H1 (cell line): ENCODE measurements around the gene MICU1. TPM values are rescaled to one million over a fixed set of nuclear protein-coding genes. Genes with fewer than 3 reads are reported as not detected.

Experiments
- CTCF ChIA-PET: fragments of 300-600 bp; sonication (Branson Sonifier 250); formaldehyde crosslinking; loops from one replicate; lab custom pipeline; 2021; ENCODE audit not compliant: partially characterized antibody; lab: Charles Lee
- POLR2A ChIA-PET: fragments of 300-600 bp; sonication (Branson Sonifier 250); formaldehyde crosslinking; loops from one replicate; lab custom pipeline; 2021; ENCODE audit warnings: inconsistent platforms; ENCODE audit not compliant: partially characterized antibody; lab: Charles Lee
- DNase-seq, 2 experiments: peaks; one replicate each; pipeline versions ENCODE4 v3.0.0 to v3.0.0-alpha.2; 2010 to 2022; ENCODE audit warnings: low spot score in 2 of 2, low read depth in 1 of 2, mixed read lengths in 1 of 2
- FAIRE-seq: peaks from 2 replicates; lab custom pipeline; 2011; peaks lifted over from hg19 to GRCh38; lab: Jason Lieb, UNC
- H2AFZ ChIP-seq: 2 replicates; pipeline ENCODE4 v1.8.1; 2012; ENCODE audit warnings: low read length, inconsistent platforms
- H2AK5ac ChIP-seq: 2 replicates; pipeline ENCODE4 v1.6.1; 2013; ENCODE audit warnings: low read depth, low read length
- H2BK120ac ChIP-seq: replicated peaks from 2 replicates; pipeline ENCODE3; 2013; ENCODE audit warnings: low read depth, low read length, inconsistent platforms
- H2BK12ac ChIP-seq: 2 replicates; pipeline ENCODE4 v1.6.1; 2013; ENCODE audit warnings: low read depth, low read length
- H2BK15ac ChIP-seq: 2 replicates; pipeline ENCODE4 v1.6.1; 2013; ENCODE audit warnings: low read length
- H2BK20ac ChIP-seq: 2 replicates; pipeline ENCODE4 v1.6.1; 2013; ENCODE audit warnings: low read length
- H2BK5ac ChIP-seq: 2 replicates; pipeline ENCODE4 v1.6.1; 2013; ENCODE audit warnings: low read depth, low read length
- H3K14ac ChIP-seq: 2 replicates; pipeline ENCODE4 v1.6.1; 2013; ENCODE audit warnings: inconsistent platforms; ENCODE audit not compliant: insufficient read length
- H3K18ac ChIP-seq: 2 replicates; pipeline ENCODE4 v1.6.1; 2013; ENCODE audit warnings: low read length; ENCODE audit errors: extremely low read depth
- H3K23ac ChIP-seq: 2 replicates; pipeline ENCODE4 v1.6.1; 2013; ENCODE audit warnings: inconsistent platforms; ENCODE audit not compliant: insufficient read length
- H3K23me2 ChIP-seq: 2 replicates; pipeline ENCODE4 v1.6.1; 2013; ENCODE audit warnings: low read depth, low read length
- H3K27ac ChIP-seq: 2 replicates; pipeline ENCODE4 v1.6.1; 2011; ENCODE audit warnings: low read depth, low read length, inconsistent platforms
- H3K27me3 ChIP-seq, 4 experiments: replicated peaks in 1 of 4; 1 replicate in 1 of 4; 2 replicates in 3 of 4; pipeline versions ENCODE4 v1.6.1 to v1.8.1; 2011 to 2013; ENCODE audit warnings: low read length in 3 of 4, mild to moderate bottlenecking in 3 of 4, inconsistent platforms in 2 of 4, mixed read lengths in 2 of 4, moderate library complexity in 1 of 4; ENCODE audit not compliant: control insufficient read depth in 3 of 4, insufficient read depth in 3 of 4; ENCODE audit errors: extremely low read depth in 1 of 4
- H3K36me3 ChIP-seq, 4 experiments: 2 replicates each; pipeline versions ENCODE4 v1.6.1 to v1.8.1; 2011 to 2013; ENCODE audit warnings: mild to moderate bottlenecking in 4 of 4, low read length in 3 of 4, moderate library complexity in 2 of 4, control low read depth in 1 of 4, inconsistent platforms in 1 of 4; ENCODE audit not compliant: insufficient read depth in 4 of 4, control insufficient read depth in 2 of 4
- H3K4ac ChIP-seq: replicated peaks from 2 replicates; pipeline ENCODE3; 2013; ENCODE audit warnings: low read length, low read depth, mixed read lengths, inconsistent platforms; ENCODE audit not compliant: insufficient read length
- H3K4me1 ChIP-seq, 4 experiments: replicated peaks in 1 of 4; 1 replicate in 1 of 4; 2 replicates in 3 of 4; pipeline versions ENCODE4 v1.6.1 to v1.8.1; 2011 to 2013; ENCODE audit warnings: low read length in 3 of 4, inconsistent platforms in 2 of 4, mixed read lengths in 1 of 4; ENCODE audit not compliant: insufficient read depth in 4 of 4, control insufficient read depth in 3 of 4
- H3K4me2 ChIP-seq, 2 experiments: 2 replicates each; pipeline versions ENCODE4 v1.6.1 to v1.8.1; 2011 to 2013; ENCODE audit warnings: low read depth in 2 of 2, low read length in 2 of 2, control low read depth in 1 of 2, inconsistent platforms in 1 of 2, mild to moderate bottlenecking in 1 of 2; ENCODE audit not compliant: insufficient read depth in 1 of 2
- H3K4me3 ChIP-seq, 4 experiments: fragments of 200-600, 300-600 bp in 1 of 4; sonication (generic), shearing (Covaris generic), sonication (Bioruptor Twin) in 1 of 4; 2 replicates each; pipeline versions ENCODE4 v1.5.1 to v1.8.1; 2011 to 2016; ENCODE audit warnings: low read length in 4 of 4, low read depth in 3 of 4, control low read depth in 2 of 4, inconsistent platforms in 2 of 4, mild to moderate bottlenecking in 2 of 4, mixed read lengths in 1 of 4, moderate library complexity in 1 of 4; ENCODE audit not compliant: insufficient read depth in 2 of 4; ENCODE audit errors: extremely low read depth in 1 of 4
- H3K56ac ChIP-seq: replicated peaks from 2 replicates; pipeline ENCODE3; 2013; ENCODE audit warnings: low read depth, mild to moderate bottlenecking, mixed read lengths, low read length, inconsistent platforms; ENCODE audit not compliant: insufficient read length
- H3K79me1 ChIP-seq: 2 replicates; pipeline ENCODE4 v1.6.1; 2013; ENCODE audit warnings: low read depth, low read length, control low read depth
- H3K79me2 ChIP-seq, 2 experiments: 2 replicates each; pipeline versions ENCODE4 v1.6.1 to v1.8.1; 2012 to 2013; ENCODE audit warnings: low read length in 2 of 2, mild to moderate bottlenecking in 2 of 2, inconsistent platforms in 1 of 2; ENCODE audit not compliant: insufficient read depth in 2 of 2, control insufficient read depth in 1 of 2
- H3K9ac ChIP-seq, 4 experiments: replicated peaks in 1 of 4; 1 replicate in 1 of 4; 2 replicates in 3 of 4; pipeline versions ENCODE4 v1.6.1 to v1.8.1; 2011 to 2013; ENCODE audit warnings: low read depth in 3 of 4, low read length in 3 of 4, control low read depth in 2 of 4, mild to moderate bottlenecking in 2 of 4, moderate library complexity in 2 of 4, inconsistent platforms in 1 of 4; ENCODE audit errors: extremely low read depth in 1 of 4
- H3K9me3 ChIP-seq, 2 experiments: 2 replicates each; pipeline versions ENCODE4 v1.6.1 to v1.8.1; 2012 to 2013; ENCODE audit warnings: mild to moderate bottlenecking in 2 of 2, moderate library complexity in 2 of 2, control low read depth in 1 of 2, inconsistent platforms in 1 of 2, low read depth in 1 of 2, low read length in 1 of 2, mixed read lengths in 1 of 2; ENCODE audit not compliant: insufficient read depth in 2 of 2
- H4K20me1 ChIP-seq, 2 experiments: replicated peaks in 1 of 2; 2 replicates each; pipeline versions ENCODE3 to v1.8.1; 2011 to 2013; ENCODE audit warnings: inconsistent platforms in 2 of 2, low read length in 2 of 2, mild to moderate bottlenecking in 1 of 2; ENCODE audit not compliant: insufficient read depth in 2 of 2, control insufficient read depth in 1 of 2
- H4K5ac ChIP-seq: 2 replicates; pipeline ENCODE4 v1.6.1; 2013; ENCODE audit warnings: low read length, low read depth, mixed read lengths, inconsistent platforms; ENCODE audit not compliant: insufficient read length
- H4K8ac ChIP-seq: 2 replicates; pipeline ENCODE4 v1.8.0; 2013; ENCODE audit warnings: mild to moderate bottlenecking, moderate library complexity, low read length, inconsistent platforms; ENCODE audit not compliant: insufficient read depth; ENCODE audit errors: extremely low read depth
- H4K91ac ChIP-seq: replicated peaks from 2 replicates; pipeline ENCODE3; 2013; ENCODE audit warnings: low read length, mixed read lengths, inconsistent platforms; ENCODE audit not compliant: insufficient read length
- CHD1 ChIP-seq: IDR thresholded peaks from 2 replicates; pipeline ENCODE4 v1.6.1; 2012; ENCODE audit warnings: low read depth, low read length, improper control_type of control experiment
- E2F6 ChIP-seq: IDR thresholded peaks from 2 replicates; pipeline ENCODE4 v1.6.1; 2012; ENCODE audit warnings: inconsistent platforms
- FOSL1 ChIP-seq: IDR thresholded peaks from 2 replicates; pipeline ENCODE4 v1.6.1; 2011; ENCODE audit warnings: mild to moderate bottlenecking, low read depth, low read length, moderate library complexity; ENCODE audit not compliant: insufficient read depth
- GTF2F1 ChIP-seq: IDR thresholded peaks from 2 replicates; pipeline ENCODE4 v1.6.1; 2012; ENCODE audit warnings: low read depth, low read length, improper control_type of control experiment, borderline replicate concordance
- HDAC2 ChIP-seq, 2 experiments: fragments of 300-600 bp in 1 of 2; sonication (generic) in 1 of 2; IDR thresholded peaks; 2 replicates each; pipeline ENCODE4 v1.6.1; 2011 to 2012; ENCODE audit warnings: low read depth in 2 of 2, low read length in 2 of 2, mild to moderate bottlenecking in 2 of 2, moderate library complexity in 2 of 2, borderline replicate concordance in 1 of 2, inconsistent platforms in 1 of 2
- KDM1A ChIP-seq: fragments of 200-600, 300-600 bp; sonication (generic); IDR thresholded peaks from 2 replicates; pipeline ENCODE4 v1.7.1; 2016; ENCODE audit warnings: mild to moderate bottlenecking, low read length, borderline replicate concordance
- KDM4A ChIP-seq: IDR thresholded peaks from one replicate; pipeline ENCODE4 v1.7.1; 2012; ENCODE audit warnings: low read depth, mild to moderate bottlenecking, moderate library complexity, low read length, inconsistent platforms; ENCODE audit not compliant: severe bottlenecking
- KDM5A ChIP-seq: fragments of 200-600 bp; IDR thresholded peaks from 2 replicates; pipeline ENCODE4 v1.7.1; 2012; ENCODE audit warnings: mild to moderate bottlenecking, low read length, inconsistent platforms, mixed read lengths
- POLR2A ChIP-seq, 2 experiments: IDR thresholded peaks; 1 replicate in 1 of 2; 2 replicates in 1 of 2; pipeline ENCODE4 v1.6.1; 2011; ENCODE audit warnings: low read depth in 2 of 2, low read length in 2 of 2, mild to moderate bottlenecking in 2 of 2; ENCODE audit errors: control extremely low read depth in 1 of 2
- SAP30 ChIP-seq: fragments of 300-600 bp; sonication (generic); IDR thresholded peaks from 2 replicates; pipeline ENCODE4 v1.7.1; 2012; ENCODE audit warnings: low read length, moderate library complexity, mild to moderate bottlenecking, inconsistent platforms; ENCODE audit not compliant: insufficient read depth, insufficient replicate concordance
- SIX5 ChIP-seq: IDR thresholded peaks from 2 replicates; pipeline ENCODE4 v1.6.1; 2011; ENCODE audit warnings: mild to moderate bottlenecking, low read depth, low read length
- SP1 ChIP-seq: IDR thresholded peaks from 2 replicates; pipeline ENCODE4 v1.6.1; 2011; ENCODE audit warnings: low read depth, low read length
- SP2 ChIP-seq: IDR thresholded peaks from 2 replicates; pipeline ENCODE4 v1.6.1; 2012; ENCODE audit warnings: mild to moderate bottlenecking, low read length, inconsistent platforms
- TAF1 ChIP-seq: IDR thresholded peaks from 2 replicates; pipeline ENCODE4 v1.6.1; 2011; ENCODE audit warnings: mild to moderate bottlenecking, low read depth, low read length
- WGBS, 2 experiments: shearing (Covaris generic) in 1 of 2; methylation state at CpG; one replicate each; pipeline versions ENCODE4 v1.1.6 to v1.1.7; 2013 to 2015; ENCODE audit warnings: low lambda C conversion rate in 2 of 2, mixed read lengths in 2 of 2, inconsistent platforms in 1 of 2, low coverage in 1 of 2, missing lambda C conversion rate in 1 of 2; ENCODE audit not compliant: insufficient replicate concordance in 2 of 2, insufficient coverage in 1 of 2, insufficient read length in 1 of 2; ENCODE audit errors: extremely low coverage in 1 of 2, missing lambda C conversion rate in 1 of 2; 5-methylcytosine and 5-hydroxymethylcytosine counted together
- polyA plus RNA-seq, 7 experiments: library from polyadenylated mRNA; depleted of rRNA in 3 of 7; stranded (reverse) in 5 of 7; unstranded in 2 of 7; fragments of >200 nt in 5 of 7; fragments of 200-250 nt in 2 of 7; gene quantifications; 1 replicate in 5 of 7; 2 replicates in 1 of 7; 4 replicates in 1 of 7; pipeline versions ENCODE4 v1.2.1 to v1.2.3, GENCODE V29; 2011 to 2013; ENCODE audit warnings: missing spikeins in 2 of 7, mixed read lengths in 2 of 7
- total RNA-seq: library from RNA; stranded (reverse); fragmentation: NEBNext Ultra II Directional; extraction: Animal tissue kit (Norgen Biotek cat#: 25700); gene quantifications from 2 replicates; pipeline ENCODE4 v1.2.1, GENCODE V29; 2021

MICU1 gene
- total and polyA plus RNA-seq, 2 of the 8 experiments (the other 6 are each of a cell fraction or from before 2014, with no cell fraction given) = 18.0 to 36.7 TPM

GRCh38 chr10:72338180-72338579 is 287.7 kb downstream of the MICU1 start:
- no peak overlapping the region for H3K27ac ChIP-seq
- no peak overlapping the region for H3K4ac ChIP-seq
- no peak overlapping the region for H2BK5ac ChIP-seq
- H4K5ac ChIP-seq = no peak overlapping the region
- POLR2A ChIA-PET = interaction anchor here (2.0 to 39.2 kb wide), 2 partner anchors 18 to 61 kb away, joined by 10 to 895 read pairs; partner anchors contain the start of gene DDIT4
- H3K56ac ChIP-seq = no peak overlapping the region
- no peak overlapping the region for H3K18ac ChIP-seq
- no peak overlapping the region for H3K23ac ChIP-seq
- peaks cover 0 to 19% (median 8%) of the 10 kb centered on the region in 4 experiments; a peak in 5 of 7 replicates for H3K4me1 ChIP-seq
- DNase-seq (no peak), FAIRE-seq (no peak)
- no peak overlapping the region for H2BK12ac ChIP-seq
- no peak overlapping the region for H2BK20ac ChIP-seq
- H4K8ac ChIP-seq = no peak overlapping the region
- H4K20me1 ChIP-seq = no peaks in the 10 kb centered on the region
- H3K9me3 ChIP-seq = no peaks in the 10 kb centered on the region
- no peak overlapping the region for H4K91ac ChIP-seq
- no peak overlapping the region for H2AK5ac ChIP-seq
- no peaks in the 10 kb centered on the region for H3K79me1 ChIP-seq
- H3K4me2 ChIP-seq = no peak overlapping the region
- no peak overlapping the region for H3K4me3 ChIP-seq
- H3K14ac ChIP-seq = no peak overlapping the region
- H2BK15ac ChIP-seq = no peak overlapping the region
- no peaks in the 10 kb centered on the region for H3K79me2 ChIP-seq
- WGBS, 2 experiments = 96% methylated on average over 7 of the region's 7 CpGs; no CpG with 5 or more reads in 1 of the 2 experiments
- H3K27me3 ChIP-seq = no peaks in the 10 kb centered on the region
- no peak overlapping the region for H2AFZ ChIP-seq
- H2BK120ac ChIP-seq = no peak overlapping the region
- CTCF ChIA-PET = interaction anchor here (0.6 to 4.5 kb wide), 25 partner anchors 11 to 570 kb away, joined by 3 to 25 read pairs (median 3); partner anchors contain the start of genes DDIT4 and DNAJB12
- H3K23me2 ChIP-seq = no peaks in the 10 kb centered on the region
- peaks cover 7 to 15% (median 12%) of the 10 kb centered on the region in 4 experiments; a peak in 6 of 8 replicates for H3K36me3 ChIP-seq
- H3K9ac ChIP-seq = no peak overlapping the region
- no peak for TF ChIP-seq POLR2A (IDR thresholded peaks at IDR 0.05; ENCODE audit: control extremely low read depth in 1 of 2, low read depth in 2 of 2, low read length in 2 of 2)
- TF ChIP-seq SIX5 = no peak
- no peak for TF ChIP-seq TAF1
- no peak for TF ChIP-seq E2F6
- no peak for TF ChIP-seq CHD1
- no peak for TF ChIP-seq SAP30
- TF ChIP-seq SP2 = no peak
- TF ChIP-seq SP1 = no peak
- no peak for TF ChIP-seq KDM5A
- no peak for TF ChIP-seq GTF2F1
- no peak for TF ChIP-seq FOSL1
- TF ChIP-seq KDM4A = no peak
- TF ChIP-seq KDM1A = no peak
- no peak for TF ChIP-seq HDAC2 (IDR thresholded peaks at IDR 0.05; ENCODE audit: borderline replicate concordance in 1 of 2, low read depth in 2 of 2, low read length in 2 of 2)
